Measurements from ENCODE around the gene SDK1.
"Not testable (repeated sequence)": the region's sequence is repeated elsewhere in the genome, so short reads cannot be mapped to it uniquely, and the experiment has no call there.

SDK1 gene

GRCh38 chr7:3548815-3549214 is 247.8 kb downstream of the SDK1 start:
- DNase-seq, result no peak

- DNase-seq, result no peak
These were observed 248.5 kb downstream of the SDK1 start for GRCh38 chr7:3549601-3550000.

- no peak for DNase-seq
These were observed 250.5 kb downstream of the SDK1 start for GRCh38 chr7:3551536-3551935.

- DNase-seq, result no peak
These were observed 251.4 kb downstream of the SDK1 start for GRCh38 chr7:3552499-3552898.

- peak; percentile 15 for DNase-seq
These were observed 257.3 kb downstream of the SDK1 start for GRCh38 chr7:3558400-3558799.

GRCh38 chr7:3559278-3559677 is 258.2 kb downstream of the SDK1 start:
- DNase-seq, result no peak

- DNase-seq, result no peak
These were observed 259.4 kb downstream of the SDK1 start for GRCh38 chr7:3560495-3560894.

- DNase-seq, result no peak
These were observed 260.9 kb downstream of the SDK1 start for GRCh38 chr7:3561932-3562331.

- DNase-seq, result no peak
These were observed 263.2 kb downstream of the SDK1 start for GRCh38 chr7:3564231-3564630.

GRCh38 chr7:3568516-3568915 is 267.5 kb downstream of the SDK1 start:
- DNase-seq, result no peak

GRCh38 chr7:3569643-3570042 is 268.6 kb downstream of the SDK1 start:
- DNase-seq, result no peak

- DNase-seq, result no peak
These were observed 272.1 kb downstream of the SDK1 start for GRCh38 chr7:3573151-3573550.

- no peak for DNase-seq
These were observed 273.3 kb downstream of the SDK1 start for GRCh38 chr7:3574386-3574785.

GRCh38 chr7:3575753-3576531 is 274.9 kb downstream of the SDK1 start:
- no peak for DNase-seq

GRCh38 chr7:3578399-3578798 is 277.3 kb downstream of the SDK1 start:
- DNase-seq, result no peak

GRCh38 chr7:3579638-3580219 is 278.7 kb downstream of the SDK1 start:
- DNase-seq, result no peak

GRCh38 chr7:3582145-3582544 is 281.1 kb downstream of the SDK1 start:
- DNase-seq, result not testable (repeated sequence)

GRCh38 chr7:3585826-3586225 is 284.8 kb downstream of the SDK1 start:
- DNase-seq, result no peak

GRCh38 chr7:3588341-3588740 is 287.3 kb downstream of the SDK1 start:
- no peak for DNase-seq

GRCh38 chr7:3589752-3590151 is 288.7 kb downstream of the SDK1 start:
- DNase-seq, result no peak

GRCh38 chr7:3591219-3591618 is 290.2 kb downstream of the SDK1 start:
- DNase-seq, result no peak

- DNase-seq, result peak; percentile 27
These were observed 290.9 kb downstream of the SDK1 start for GRCh38 chr7:3591944-3592343.

GRCh38 chr7:3592401-3593134 is 291.5 kb downstream of the SDK1 start:
- peak; percentile 24 for DNase-seq

GRCh38 chr7:3594901-3595300 is 293.8 kb downstream of the SDK1 start:
- no peak for DNase-seq

Data from NCI-H2227 treated with DMSO at 0.1 percent for 48 hours (cell line).